ENCODE measurements around the gene MAP2K3.
"Not testable (repeated sequence)": the region's sequence is repeated elsewhere in the genome, so short reads cannot be mapped to it uniquely, and the experiment has no call there.

GRCh38 chr17:21310766-21311602 lies 26.5 kb downstream of the MAP2K3 start:
- TF ChIP-seq CTCF (IDR thresholded peaks at IDR 0.05; ENCODE audit: poor library complexity, severe bottlenecking); POLR2AphosphoS5 (IDR thresholded peaks at IDR 0.05); RAD21 (conservative IDR thresholded peaks at IDR 0.05); SMC3 (conservative IDR thresholded peaks at IDR 0.05; ENCODE audit: poor library complexity); REST (IDR thresholded peaks at IDR 0.05; ENCODE audit: borderline replicate concordance); MXI1 (conservative IDR thresholded peaks at IDR 0.05; ENCODE audit: poor library complexity, severe bottlenecking): not testable (repeated sequence)

All from neural cell (in vitro differentiated cells).